ENCODE measurements around the gene ESRRB.

Gene ESRRB

DNA sequence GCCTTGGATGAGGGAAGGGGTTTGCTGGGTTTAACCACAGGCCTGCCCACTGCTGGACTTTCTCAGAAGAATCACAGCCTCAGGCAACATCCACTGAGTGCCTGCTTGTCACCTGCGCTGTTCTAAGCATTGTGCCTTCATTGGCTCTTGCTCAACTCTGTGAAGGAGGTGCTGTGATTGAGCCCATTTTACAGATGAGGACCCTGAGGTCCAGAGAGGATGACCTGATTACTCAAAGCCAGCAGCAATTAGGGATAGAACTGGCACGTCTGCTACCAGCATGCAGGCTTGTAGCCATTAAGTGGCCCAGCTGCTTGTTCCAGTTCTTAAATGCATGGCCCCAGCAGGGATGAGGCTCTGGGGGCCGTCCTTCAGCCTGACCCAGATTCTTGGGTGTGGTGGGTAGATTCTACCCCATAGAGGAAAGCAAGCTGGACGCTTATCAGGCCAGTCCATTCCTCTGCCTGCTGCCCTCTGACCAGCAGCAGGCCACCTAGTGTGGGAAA, 54.6 kb downstream of the ESRRB start:
- intact Hi-C loops (cut with DNase I), result no loop called here
- no peak for DNase-seq

GRCh38 chr14:76431538-76431937, 55.6 kb downstream of the ESRRB start:
- intact Hi-C loops (cut with DNase I), result no loop called here
- DNase-seq, result no peak

- DNase-seq, result no peak
- intact Hi-C loops (cut with DNase I), result no loop called here
Observed at GRCh38 chr14:76432827-76433752, 57.2 kb downstream of the ESRRB start.

DNA sequence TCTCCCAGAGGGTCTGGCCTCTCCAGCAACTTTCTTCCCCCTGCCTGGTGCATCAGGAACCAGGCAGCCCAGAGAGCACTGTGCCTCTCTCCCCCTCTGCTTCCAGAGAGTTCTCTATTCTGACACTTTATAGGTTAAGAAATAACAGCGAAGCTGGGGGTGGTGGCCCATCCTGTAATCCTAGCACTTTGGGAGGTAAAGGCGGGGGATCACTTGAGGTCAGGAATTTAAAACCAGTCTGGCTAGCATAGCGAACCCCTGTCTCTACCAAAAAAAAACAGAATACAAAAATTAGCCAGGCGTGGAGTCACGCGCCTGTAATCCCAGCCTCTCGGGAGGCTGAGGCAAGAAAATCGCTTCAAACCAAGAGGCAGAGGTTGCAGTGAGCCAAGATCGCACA, 58.3 kb downstream of the ESRRB start:
- intact Hi-C loops (cut with DNase I), result no loop called here
- no peak for DNase-seq

DNA sequence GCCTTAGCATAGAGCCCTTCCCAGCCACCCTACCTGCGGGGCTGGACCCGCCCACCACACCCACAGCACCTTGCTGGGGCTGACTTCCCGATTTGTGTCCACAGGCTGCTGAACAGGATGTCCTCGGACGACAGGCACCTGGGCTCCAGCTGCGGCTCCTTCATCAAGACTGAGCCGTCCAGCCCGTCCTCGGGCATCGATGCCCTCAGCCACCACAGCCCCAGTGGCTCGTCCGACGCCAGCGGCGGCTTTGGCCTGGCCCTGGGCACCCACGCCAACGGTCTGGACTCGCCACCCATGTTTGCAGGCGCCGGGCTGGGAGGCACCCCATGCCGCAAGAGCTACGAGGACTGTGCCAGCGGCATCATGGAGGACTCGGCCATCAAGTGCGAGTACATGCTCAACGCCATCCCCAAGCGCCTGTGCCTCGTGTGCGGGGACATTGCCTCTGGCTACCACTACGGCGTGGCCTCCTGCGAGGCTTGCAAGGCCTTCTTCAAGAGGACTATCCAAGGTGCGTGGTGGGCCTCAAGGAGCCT, 63.4 kb downstream of the ESRRB start:
- intact Hi-C loops (cut with DNase I), result no loop called here
- no peak for DNase-seq

- intact Hi-C loops (cut with DNase I), result no loop called here
- DNase-seq, result no peak
Observed at GRCh38 chr14:76446486-76446885, 70.5 kb downstream of the ESRRB start.

DNA sequence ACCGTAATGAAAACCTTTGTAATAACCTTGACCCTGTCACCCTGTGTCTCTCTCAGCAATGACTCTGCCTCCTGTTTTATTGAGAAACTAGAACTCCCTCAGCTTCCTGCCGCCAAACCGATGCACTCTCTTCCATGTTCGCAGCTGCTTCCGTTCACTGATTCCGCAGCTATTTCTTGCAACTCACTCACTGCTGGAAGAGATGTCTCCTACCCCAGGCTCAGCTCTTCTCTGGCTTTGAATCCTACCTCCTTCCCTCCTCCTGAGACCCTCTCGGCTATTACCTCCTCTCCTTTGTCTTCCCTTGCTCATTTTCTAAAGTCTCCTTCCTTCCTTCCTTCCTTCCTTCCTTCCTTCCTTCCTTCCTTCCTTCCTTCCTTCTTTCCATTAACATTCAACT, 71.0 kb downstream of the ESRRB start:
- intact Hi-C loops (cut with DNase I), result no loop called here
- DNase-seq, result no peak

- intact Hi-C loops (cut with DNase I), result no loop called here
- DNase-seq, result no peak
Observed at GRCh38 chr14:76450476-76450875, 74.5 kb downstream of the ESRRB start.

DNA sequence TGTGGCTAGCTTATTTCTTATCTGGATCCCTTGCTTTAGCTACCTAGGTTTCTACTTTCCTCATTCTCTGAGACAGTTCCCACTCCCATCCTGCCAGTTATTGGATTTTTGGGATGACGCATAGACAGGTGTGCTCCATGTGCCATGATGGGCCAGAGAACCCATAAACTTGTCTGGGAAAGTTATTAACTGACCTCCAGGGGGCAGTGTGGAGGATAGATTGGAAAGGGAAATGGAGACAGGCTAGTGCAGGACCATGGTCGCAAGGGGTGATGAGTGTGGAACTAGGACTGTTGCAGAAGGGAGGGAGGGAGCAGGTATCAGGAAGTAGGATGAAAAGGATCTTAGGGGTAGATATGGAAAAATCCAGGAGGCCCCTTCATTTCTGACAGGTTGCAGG, 80.3 kb downstream of the ESRRB start:
- intact Hi-C loops (cut with DNase I), result no loop called here
- peak in 19 of 42 donors; percentile 5 to 75 (median 26) for DNase-seq

GRCh38 chr14:76456891-76457586, 81.1 kb downstream of the ESRRB start:
- intact Hi-C loops (cut with DNase I), result no loop called here
- DNase-seq, result no peak

GRCh38 chr14:76457841-76458240, 81.9 kb downstream of the ESRRB start:
- intact Hi-C loops (cut with DNase I), result no loop called here
- no peak for DNase-seq

DNA sequence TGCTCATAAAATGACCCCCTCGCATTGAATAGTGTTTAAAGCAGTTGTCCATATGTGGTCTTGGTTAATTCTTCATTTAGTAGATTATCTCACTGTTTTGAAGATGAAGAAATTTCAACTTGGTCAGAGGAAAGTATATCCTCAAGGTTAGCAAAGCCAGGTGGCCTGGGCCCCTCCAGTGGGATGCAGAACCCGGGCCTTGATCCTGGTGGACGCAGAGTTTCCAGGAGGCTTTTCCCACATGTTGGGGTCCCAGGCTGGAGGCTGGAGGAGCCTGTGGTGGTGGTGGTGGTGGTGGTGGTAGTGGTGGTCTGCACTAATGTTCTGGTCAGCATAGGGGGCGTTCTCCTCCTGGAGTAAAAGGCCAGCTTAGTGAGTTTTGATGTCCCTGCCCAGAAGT, 85.9 kb downstream of the ESRRB start:
- intact Hi-C loops (cut with DNase I), result no loop called here
- DNase-seq, result no peak

GRCh38 chr14:76462330-76462729, 86.4 kb downstream of the ESRRB start:
- intact Hi-C loops (cut with DNase I), result no loop called here
- no peak for DNase-seq

DNA sequence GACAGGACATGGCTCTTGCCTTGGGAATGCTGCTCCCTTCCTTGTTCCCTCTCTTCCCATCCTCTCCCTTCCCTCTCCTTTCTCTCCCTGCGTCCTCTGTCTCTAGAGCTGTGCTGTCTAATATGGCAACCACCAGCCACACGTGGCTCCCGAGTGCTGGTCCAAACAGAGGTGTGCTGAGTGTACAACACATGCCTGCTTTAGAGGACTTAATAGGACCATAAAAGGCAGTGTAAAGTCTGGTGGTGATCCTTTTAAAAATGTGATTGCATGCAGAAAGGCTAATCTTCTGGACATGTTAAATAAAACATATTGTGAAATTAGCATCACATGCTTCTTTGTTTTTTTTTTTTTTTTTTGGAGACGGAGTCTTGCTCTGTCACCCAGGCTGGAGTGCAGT, 87.2 kb downstream of the ESRRB start:
- no peak for DNase-seq
- intact Hi-C loops (cut with DNase I), result no loop called here

- intact Hi-C loops (cut with DNase I), result no loop called here
- DNase-seq, result no peak
Observed at GRCh38 chr14:76464856-76465255, 88.9 kb downstream of the ESRRB start.

DNA sequence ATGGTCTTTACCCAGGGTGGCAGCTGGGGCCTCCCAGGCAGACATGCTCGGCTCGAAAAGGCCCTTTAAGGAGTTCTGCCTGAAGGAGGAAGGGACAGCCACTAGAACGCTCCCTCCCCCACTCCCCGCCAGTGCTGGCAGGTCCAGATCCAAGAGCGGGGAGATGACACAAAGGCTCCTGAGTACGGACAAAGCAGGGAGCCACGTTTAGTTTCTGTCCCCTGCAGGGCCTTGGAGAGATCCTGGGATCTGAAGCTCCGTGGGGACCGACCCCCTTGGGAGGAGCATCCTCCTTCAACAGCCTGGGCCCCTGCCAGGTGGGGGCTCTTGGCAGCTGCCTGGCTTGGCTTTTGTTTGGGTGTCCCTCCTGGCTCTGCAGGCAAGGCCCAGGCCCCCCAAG, 89.7 kb downstream of the ESRRB start:
- DNase-seq, result peak in 1 of 42 donors; percentile 14
- intact Hi-C loops (cut with DNase I), result no loop called here

- intact Hi-C loops (cut with DNase I), result no loop called here
- DNase-seq, result no peak
Observed at GRCh38 chr14:76467711-76468155, 91.8 kb downstream of the ESRRB start.

DNA sequence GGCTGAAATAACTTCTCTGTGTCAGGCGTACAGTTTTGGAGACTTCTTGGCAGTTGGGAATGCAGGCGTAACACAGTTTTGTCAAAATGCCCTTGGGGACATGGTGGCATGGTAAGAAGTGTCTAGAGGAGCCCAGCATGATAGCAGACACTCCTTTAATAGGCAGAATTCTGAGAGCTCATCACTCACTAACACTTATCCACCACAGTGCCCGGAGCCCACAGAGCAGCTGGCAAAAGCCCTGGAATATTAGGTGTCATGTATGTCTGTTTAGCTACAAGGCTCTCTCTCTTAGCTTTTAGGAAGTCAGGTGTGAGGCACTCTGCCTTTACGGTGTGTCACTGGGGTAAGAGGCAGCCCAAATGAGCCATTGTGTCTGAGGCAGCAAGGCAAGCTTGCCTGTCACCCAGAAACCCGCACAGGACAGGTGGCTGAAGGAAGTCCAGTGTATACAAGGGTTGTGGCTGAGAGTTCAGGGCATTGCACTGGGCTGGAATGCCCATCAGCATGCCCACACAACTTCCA, 96.3 kb downstream of the ESRRB start:
- intact Hi-C loops (cut with DNase I), result no loop called here
- no peak for DNase-seq

GRCh38 chr14:76473481-76474263, 97.7 kb downstream of the ESRRB start:
- DNase-seq, result peak in 7 of 42 donors; percentile 2 to 33 (median 21)
- intact Hi-C loops (cut with DNase I), result no loop called here
